OCI-LY1 (cell line): ENCODE data around the gene CSDE1.

ENCODE experiments used
- CTCF ChIP-seq: fragments of 200-600 bp; sonication (generic), shearing (Covaris generic); IDR thresholded peaks from 2 replicates; pipeline ENCODE4 v1.5.1; 2017; ENCODE audit warnings: mild to moderate bottlenecking, antibody characterized with exemption, low read length, moderate library complexity, mixed read lengths
- EZH2 ChIP-seq: fragments of 200-600 bp; sonication (generic), shearing (Covaris generic); IDR thresholded peaks from 2 replicates; pipeline ENCODE4 v1.8.0; 2017; ENCODE audit warnings: borderline replicate concordance, mixed run types, mild to moderate bottlenecking, antibody characterized with exemption, low read length, moderate library complexity, mixed read lengths

- TF ChIP-seq CTCF (no peak), EZH2 (no peak)
Measured at GRCh38 chr1:114671939-114672275, 85.9 kb downstream of the CSDE1 start.
